HG03460 (cell line): ENCODE data around the gene KCNG2.

Experiments
- ATAC-seq: cut with Tn5 transposase; IDR thresholded peaks from one replicate; pipeline ENCODE4 v1.9.1; 2021; ENCODE audit not compliant: unreplicated experiment

The KCNG2 gene

DNA sequence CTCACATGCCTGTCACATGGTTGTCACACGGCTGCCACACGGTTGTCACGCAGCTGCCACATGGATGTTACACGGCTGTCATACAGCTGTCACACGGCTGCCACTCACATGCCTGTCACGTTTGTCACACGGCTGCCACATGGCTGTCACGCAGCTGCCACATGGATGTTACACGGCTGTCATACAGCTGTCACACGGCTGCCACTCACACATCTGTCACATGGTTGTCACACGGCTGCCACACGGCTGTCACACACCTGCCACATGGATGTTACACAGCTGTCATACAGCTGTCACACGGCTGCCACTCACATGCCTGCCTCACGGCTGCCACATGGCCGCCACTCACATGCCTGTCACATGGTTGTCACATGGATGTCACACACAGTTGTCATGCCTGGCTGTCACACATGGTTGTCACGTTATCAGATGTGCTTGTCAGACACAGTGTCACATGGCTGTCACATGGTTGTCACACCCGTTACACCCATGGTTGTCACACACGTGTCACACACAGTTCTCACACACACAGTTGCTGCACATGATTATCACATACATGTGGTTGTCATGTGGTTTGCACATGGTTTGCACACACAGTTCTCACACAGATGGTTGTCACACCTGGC is 19.4 kb downstream of the KCNG2 start:
- no peak for ATAC-seq

- ATAC-seq = no peak
Measured at GRCh38 chr18:79817607-79817998, 19.9 kb downstream of the KCNG2 start.

- no peak for ATAC-seq
Measured at GRCh38 chr18:79818036-79818435, 20.3 kb downstream of the KCNG2 start.

DNA sequence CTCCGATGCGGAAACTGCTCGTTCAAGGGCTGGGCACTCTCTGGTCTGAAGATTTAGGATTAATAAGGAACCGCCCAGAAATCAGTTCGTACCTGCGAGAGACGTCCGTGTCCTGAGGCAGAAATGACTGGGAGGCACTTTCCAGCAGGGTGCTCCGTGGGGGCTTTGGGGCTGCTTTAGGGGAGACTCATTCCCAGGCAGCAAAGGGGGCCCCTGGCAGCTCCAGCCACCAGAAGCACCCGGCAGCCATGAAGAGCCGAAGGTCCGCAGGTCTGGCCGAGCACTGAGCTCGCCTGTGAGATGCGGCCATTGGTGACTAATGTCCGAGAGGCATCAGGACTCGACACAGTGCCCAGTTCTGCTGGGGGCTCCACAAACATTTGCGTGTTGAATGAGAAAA is 20.9 kb downstream of the KCNG2 start:
- no peak for ATAC-seq

DNA sequence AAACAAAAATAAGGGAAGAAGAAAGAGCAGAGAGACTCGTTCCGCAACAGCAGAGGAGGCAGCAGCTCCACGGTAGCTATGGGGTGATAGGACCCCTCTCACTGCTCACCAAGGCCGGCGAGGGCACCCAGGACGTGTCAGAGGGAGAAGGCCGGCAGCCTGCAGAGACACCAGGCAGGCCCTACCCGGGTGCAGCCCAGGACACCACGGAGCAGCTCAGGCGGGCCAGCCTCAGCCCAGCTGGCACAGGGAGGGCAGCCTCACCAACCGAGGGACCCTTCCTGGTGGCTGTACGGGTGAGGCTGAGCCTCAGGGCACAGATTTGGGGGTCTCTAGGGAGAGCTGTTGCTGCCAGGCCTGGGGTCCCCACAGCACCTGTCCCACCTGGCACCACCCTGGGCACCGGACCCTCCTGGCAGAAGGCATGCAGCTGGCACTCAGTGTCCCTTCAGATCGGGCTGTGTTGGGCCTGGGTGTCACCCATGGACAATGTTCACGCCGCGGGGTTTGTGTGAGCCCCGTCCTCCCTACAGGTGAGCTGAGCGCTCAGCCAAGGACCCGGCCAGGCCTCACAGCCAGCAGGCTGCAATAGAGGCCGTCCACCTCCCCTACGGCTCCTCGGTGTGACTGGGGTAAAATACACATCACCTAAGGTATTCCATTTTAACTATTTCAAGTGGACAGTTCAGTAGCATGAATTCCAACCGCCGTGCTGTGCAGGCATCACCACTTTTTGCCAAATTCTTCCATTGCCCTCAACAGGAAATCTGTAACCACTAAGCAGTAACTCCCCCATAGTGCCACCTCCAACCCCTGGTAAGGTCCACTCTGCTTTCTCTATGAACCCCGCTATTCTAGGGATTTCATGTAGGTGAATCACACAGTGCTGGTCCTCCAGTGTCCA is 21.6 kb downstream of the KCNG2 start:
- ATAC-seq = no peak

- ATAC-seq = peak; percentile 95
Measured at GRCh38 chr18:79819968-79820351, 22.2 kb downstream of the KCNG2 start.

DNA sequence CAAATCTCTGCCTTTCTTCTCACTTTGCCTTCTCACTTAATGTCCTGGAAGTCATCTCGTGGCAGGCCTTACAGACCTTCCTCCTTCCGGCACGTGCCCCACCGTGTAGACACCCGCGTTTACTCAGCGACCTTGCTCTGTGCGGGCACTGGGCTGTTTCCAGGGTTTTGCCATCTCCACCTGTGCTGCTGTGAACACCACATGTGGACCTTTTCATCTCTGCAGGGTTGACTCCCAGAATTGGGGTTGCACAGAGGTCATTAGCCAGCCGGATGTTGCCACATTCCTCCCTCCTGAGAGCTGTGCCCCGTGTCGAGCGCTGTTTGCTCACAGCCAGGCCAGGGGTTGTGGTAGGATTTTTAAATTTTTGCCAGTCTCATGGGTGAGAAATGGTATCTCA is 25.4 kb downstream of the KCNG2 start:
- no peak for ATAC-seq

GRCh38 chr18:79825913-79826312 is 28.2 kb downstream of the KCNG2 start:
- ATAC-seq = no peak

- no peak for ATAC-seq
Measured at GRCh38 chr18:79826966-79827365, 29.2 kb downstream of the KCNG2 start.

GRCh38 chr18:79828258-79828657 is 30.5 kb downstream of the KCNG2 start:
- ATAC-seq = no peak

DNA sequence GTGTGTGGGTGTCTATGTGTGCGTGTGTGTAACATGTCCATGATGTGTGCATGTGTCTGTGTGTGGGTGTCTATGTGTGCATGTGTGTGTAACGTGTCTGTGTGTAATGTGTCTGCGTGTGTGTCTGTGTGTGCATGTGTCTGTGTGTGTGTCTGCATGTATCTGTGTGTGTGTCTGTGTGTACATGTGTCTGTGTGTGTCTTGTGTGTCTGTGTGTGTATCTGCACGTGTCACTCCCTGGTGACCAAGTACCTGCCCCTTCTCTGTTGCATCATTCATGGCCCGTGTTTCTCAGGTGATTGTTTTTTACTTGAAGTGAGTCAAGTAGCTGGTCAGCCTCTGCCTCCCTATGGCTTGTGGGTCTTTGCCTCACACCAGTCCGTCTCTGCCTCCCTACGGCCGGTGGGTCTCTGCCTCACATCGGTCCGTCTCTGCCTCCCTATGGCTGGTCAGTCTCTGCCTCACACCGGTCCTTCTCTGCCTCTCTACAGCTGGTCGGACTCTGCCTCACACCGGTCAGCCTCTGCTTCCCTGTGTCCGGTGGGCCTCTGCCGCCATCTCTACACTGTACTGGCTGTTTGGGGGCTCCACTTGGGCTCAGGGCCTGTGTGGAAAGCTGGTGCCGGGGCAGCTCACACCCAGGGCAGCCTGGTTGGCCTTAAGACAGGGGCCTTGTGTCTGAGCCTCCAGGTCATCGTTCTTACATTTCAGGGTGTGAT is 31.6 kb downstream of the KCNG2 start:
- no peak for ATAC-seq

DNA sequence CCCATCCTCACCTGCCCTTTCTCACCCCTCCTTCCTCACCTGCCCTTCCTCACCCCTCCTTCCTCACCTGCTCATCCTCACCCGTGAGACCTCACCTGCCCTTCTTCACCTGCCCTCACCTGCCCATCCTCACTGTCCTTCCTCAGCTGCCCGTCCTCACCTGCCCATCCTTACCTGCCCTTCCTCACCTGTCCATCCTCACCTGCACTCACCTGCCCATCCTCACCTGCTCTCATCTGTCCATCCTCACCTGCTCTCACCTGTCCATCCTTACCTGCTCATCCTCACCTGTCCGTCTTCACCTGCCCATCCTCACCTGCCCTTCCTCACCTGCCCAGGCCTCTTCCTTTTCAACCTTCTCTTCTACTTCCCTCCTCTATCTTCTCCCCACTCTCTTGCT is 34.4 kb downstream of the KCNG2 start:
- ATAC-seq = no peak

- ATAC-seq = no peak
Measured at GRCh38 chr18:79834834-79835233, 37.1 kb downstream of the KCNG2 start.

DNA sequence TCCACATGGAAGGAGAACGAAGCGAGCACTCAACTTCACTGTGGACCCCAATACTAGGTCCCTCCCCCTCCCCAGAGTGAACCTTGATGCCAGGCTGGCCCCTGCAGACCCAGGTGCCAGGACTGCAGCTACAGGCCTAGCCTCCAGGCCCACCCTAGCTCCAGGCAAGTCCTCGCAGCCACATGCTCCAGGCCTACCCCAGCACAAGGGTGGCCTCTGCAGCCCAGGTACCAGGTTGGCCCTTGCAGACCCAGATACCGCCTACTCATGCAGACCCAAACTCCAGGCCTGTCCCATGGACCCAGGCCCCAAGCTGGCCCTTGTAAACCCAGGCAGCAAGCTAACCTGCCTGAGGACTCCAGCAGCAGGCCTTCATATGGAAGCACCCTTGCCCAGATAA is 44.2 kb downstream of the KCNG2 start:
- no peak for ATAC-seq

DNA sequence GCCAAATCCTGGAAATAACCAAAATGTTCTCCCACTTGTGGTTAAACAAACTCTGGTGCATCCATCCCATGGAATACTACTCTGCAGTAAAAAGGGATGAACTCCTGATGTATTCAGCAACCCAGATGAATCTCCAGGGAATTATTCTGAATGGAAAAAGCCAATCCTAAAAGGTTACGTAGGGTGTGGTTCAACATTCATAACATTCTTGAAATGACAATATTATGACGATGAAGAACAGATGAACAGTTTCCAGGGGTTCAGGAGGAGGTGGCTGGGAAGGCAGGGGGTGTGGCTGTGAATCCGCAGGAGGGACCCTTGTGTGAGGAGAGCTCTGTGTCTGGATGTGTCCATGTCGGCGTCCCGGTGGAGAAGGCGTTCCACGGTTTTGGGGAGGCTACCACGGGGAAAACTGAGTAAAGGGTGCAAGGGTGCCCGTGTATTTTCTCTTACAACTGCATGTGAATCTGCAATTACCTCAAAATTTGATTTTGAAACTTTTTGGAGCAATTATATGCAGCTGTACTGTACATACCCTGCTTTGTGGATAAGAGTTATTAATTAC is 47.3 kb downstream of the KCNG2 start:
- ATAC-seq = no peak

GRCh38 chr18:79846936-79847557 is 49.3 kb downstream of the KCNG2 start:
- ATAC-seq = no peak

GRCh38 chr18:79847606-79848293 is 50.0 kb downstream of the KCNG2 start:
- ATAC-seq = no peak

GRCh38 chr18:79848294-79848578 is 50.5 kb downstream of the KCNG2 start:
- ATAC-seq = no peak

GRCh38 chr18:79848579-79849327 is 51.0 kb downstream of the KCNG2 start:
- no peak for ATAC-seq
